H9 (cell line): Measurements from ENCODE around the gene PPFIA2. TPM values are rescaled to one million over a fixed set of nuclear protein-coding genes. Genes with fewer than 3 reads are reported as not detected.

Experiments used
- DNase-seq: peaks from one replicate; pipeline ENCODE4 v3.0.0-alpha.2; 2017
- H2AFZ ChIP-seq: one replicate; pipeline ENCODE4 v1.6.1; 2013; ENCODE audit warnings: mild to moderate bottlenecking, low read length, control low read depth, moderate library complexity
- H2AK5ac ChIP-seq: 2 replicates; pipeline ENCODE4 v1.6.1; 2013; ENCODE audit warnings: low read length, control low read depth, mixed read lengths; ENCODE audit not compliant: insufficient read length
- H2BK120ac ChIP-seq: one replicate; pipeline ENCODE4 v1.6.1; 2013; ENCODE audit warnings: low read depth, mild to moderate bottlenecking, low read length, control low read depth, inconsistent platforms; ENCODE audit not compliant: poor library complexity, severe bottlenecking
- H2BK12ac ChIP-seq: 2 replicates; pipeline ENCODE4 v1.6.1; 2013; ENCODE audit warnings: low read length, control low read depth, mixed read lengths, low read depth; ENCODE audit not compliant: insufficient read length
- H2BK15ac ChIP-seq: 2 replicates; pipeline ENCODE4 v1.6.1; 2013; ENCODE audit warnings: low read depth, low read length, control low read depth
- H2BK20ac ChIP-seq: one replicate; pipeline ENCODE4 v1.6.1; 2013; ENCODE audit warnings: low read depth, mild to moderate bottlenecking, low read length, control low read depth, inconsistent platforms; ENCODE audit not compliant: poor library complexity, severe bottlenecking
- H2BK5ac ChIP-seq: 2 replicates; pipeline ENCODE4 v1.6.1; 2013; ENCODE audit warnings: low read length, control low read depth, mixed read lengths; ENCODE audit not compliant: insufficient read length
- H3K14ac ChIP-seq: 2 replicates; pipeline ENCODE4 v1.6.1; 2013; ENCODE audit warnings: low read length, control low read depth; ENCODE audit not compliant: insufficient read depth
- H3K18ac ChIP-seq: 2 replicates; pipeline ENCODE4 v1.6.1; 2013; ENCODE audit warnings: low read depth, mild to moderate bottlenecking, mixed read lengths, low read length, control low read depth; ENCODE audit not compliant: insufficient read length
- H3K23ac ChIP-seq: 2 replicates; pipeline ENCODE4 v1.6.1; 2013; ENCODE audit warnings: low read length, control low read depth, mixed read lengths, low read depth; ENCODE audit not compliant: insufficient read length
- H3K23me2 ChIP-seq: 2 replicates; pipeline ENCODE4 v1.6.1; 2013; ENCODE audit warnings: low read depth, mild to moderate bottlenecking, mixed read lengths, low read length, control low read depth; ENCODE audit not compliant: insufficient read length, poor library complexity, severe bottlenecking
- H3K27ac ChIP-seq: 2 replicates; pipeline ENCODE4 v1.5.1; 2013; ENCODE audit warnings: low read length, control low read depth, mixed read lengths, low read depth; ENCODE audit not compliant: insufficient read length
- H3K27me3 ChIP-seq: 2 replicates; pipeline ENCODE4 v1.6.1; 2013; ENCODE audit warnings: low read length, control low read depth, inconsistent platforms; ENCODE audit not compliant: insufficient read depth
- H3K4ac ChIP-seq: 2 replicates; pipeline ENCODE4 v1.6.1; 2013; ENCODE audit warnings: low read depth, mild to moderate bottlenecking, control low read depth, inconsistent platforms, low read length, moderate library complexity
- H3K4me1 ChIP-seq: 2 replicates; pipeline ENCODE4 v1.6.1; 2013; ENCODE audit warnings: low read length, control low read depth, inconsistent platforms; ENCODE audit not compliant: insufficient read depth
- H3K4me2 ChIP-seq: 2 replicates; pipeline ENCODE4 v1.6.1; 2013; ENCODE audit warnings: low read length, control low read depth, mixed read lengths; ENCODE audit not compliant: insufficient read length, insufficient read depth
- H3K56ac ChIP-seq: 2 replicates; pipeline ENCODE4 v1.6.1; 2013; ENCODE audit warnings: low read depth, mild to moderate bottlenecking, mixed read lengths, low read length, control low read depth; ENCODE audit not compliant: insufficient read length
- H3K79me1 ChIP-seq: 2 replicates; pipeline ENCODE4 v1.6.1; 2013; ENCODE audit warnings: low read depth, mild to moderate bottlenecking, moderate library complexity, low read length, control low read depth, inconsistent platforms; ENCODE audit not compliant: insufficient read depth, poor library complexity, severe bottlenecking
- H3K79me2 ChIP-seq: 2 replicates; pipeline ENCODE4 v1.6.1; 2013; ENCODE audit warnings: low read length, control low read depth, inconsistent platforms; ENCODE audit not compliant: insufficient read depth
- H3K9ac ChIP-seq: 2 replicates; pipeline ENCODE4 v1.6.1; 2013; ENCODE audit warnings: low read length, control low read depth, mixed read lengths; ENCODE audit not compliant: insufficient read length; ENCODE audit errors: extremely low read depth
- H3K9me3 ChIP-seq: one replicate; pipeline ENCODE4 v1.6.1; 2013; ENCODE audit warnings: low read depth, low read length, inconsistent platforms; ENCODE audit not compliant: control insufficient read depth
- H3T11ph ChIP-seq: one replicate; pipeline ENCODE4 v1.6.1; 2013; ENCODE audit warnings: mild to moderate bottlenecking, low read length, control low read depth, inconsistent platforms
- H4K20me1 ChIP-seq: one replicate; pipeline ENCODE4 v1.6.1; 2013; ENCODE audit not compliant: control insufficient read depth, insufficient read length, insufficient read depth
- H4K5ac ChIP-seq: 2 replicates; pipeline ENCODE4 v1.6.1; 2013; ENCODE audit warnings: low read depth, mild to moderate bottlenecking, mixed read lengths, low read length, control low read depth; ENCODE audit not compliant: insufficient read length
- H4K8ac ChIP-seq: replicated peaks from 2 replicates; pipeline ENCODE4 v1.6.1; 2013; ENCODE audit warnings: low read length, control low read depth, mixed read lengths, low read depth; ENCODE audit not compliant: insufficient read length
- H4K91ac ChIP-seq: 2 replicates; pipeline ENCODE4 v1.6.1; 2013; ENCODE audit warnings: low read depth, mild to moderate bottlenecking, moderate library complexity, mixed read lengths, low read length, control low read depth; ENCODE audit not compliant: insufficient read length
- H3K27ac Mint-ChIP-seq, 3 experiments: 2 replicates in 2 of 3; 3 replicates in 1 of 3; pipeline ENCODE4 v1.8.0; 2020 to 2021; ENCODE audit warnings: mixed read lengths in 3 of 3, mild to moderate bottlenecking in 1 of 3, moderate library complexity in 1 of 3
- H3K27me3 Mint-ChIP-seq: 2 replicates; pipeline ENCODE4 v1.8.0; 2021; ENCODE audit warnings: low read depth, mild to moderate bottlenecking, moderate library complexity, mixed read lengths
- H3K36me3 Mint-ChIP-seq, 3 experiments: 2 replicates in 2 of 3; 3 replicates in 1 of 3; pipeline ENCODE4 v1.8.0; 2020 to 2021; ENCODE audit warnings: low read depth in 3 of 3, mixed read lengths in 3 of 3; ENCODE audit not compliant: insufficient read depth in 1 of 3
- H3K4me1 Mint-ChIP-seq, 2 experiments: 2 replicates each; pipeline ENCODE4 v1.8.0; 2020; ENCODE audit warnings: mixed read lengths in 2 of 2
- H3K4me3 Mint-ChIP-seq, 2 experiments: 2 replicates in 1 of 2; 3 replicates in 1 of 2; pipeline ENCODE4 v1.8.0; 2020 to 2021; ENCODE audit warnings: mild to moderate bottlenecking in 2 of 2, mixed read lengths in 2 of 2, moderate library complexity in 1 of 2
- H3K9me3 Mint-ChIP-seq, 2 experiments: 2 replicates in 1 of 2; 3 replicates in 1 of 2; pipeline ENCODE4 v1.8.0; 2020; ENCODE audit warnings: mild to moderate bottlenecking in 2 of 2, mixed read lengths in 2 of 2, moderate library complexity in 1 of 2
- total RNA-seq: library from RNA; stranded (reverse); gene quantifications from 2 replicates; pipeline ENCODE4 v1.2.1, GENCODE V29; 2021
- TF ChIP-seq, protein P1 (sequence below): fragments of 200-600 bp; sonication (generic); conservative IDR thresholded peaks from 3 replicates; pipeline ENCODE4 v1.8.0; 2021; ENCODE audit warnings: antibody characterized with exemption, mild to moderate bottlenecking

Gene PPFIA2
- total RNA-seq, 1 experiment from 2014 or later: 1.3 TPM

DNA sequence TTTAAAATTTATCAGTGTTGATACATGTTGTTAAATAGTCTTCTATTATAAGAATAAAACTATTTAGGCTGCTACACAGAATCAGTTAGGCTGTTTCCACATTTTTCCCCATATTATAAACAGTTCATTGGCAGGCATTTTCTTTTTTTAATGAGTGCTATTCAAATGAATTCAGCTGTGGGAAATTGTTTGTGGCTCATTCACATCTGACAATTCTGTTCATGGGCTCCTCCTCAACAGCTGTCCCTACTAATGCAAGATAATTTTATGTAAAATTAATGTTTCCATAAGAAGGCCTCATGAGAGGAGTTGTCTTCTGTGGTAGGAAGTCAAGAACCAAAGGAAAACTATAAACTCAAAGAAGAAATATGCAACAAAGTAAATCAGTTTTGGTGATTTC is 218.0 kb downstream of the PPFIA2 start:
- H3K4me1 Mint-ChIP-seq: peaks cover 0 to 11% of the 10 kb centered on the region in 2 experiments; a peak in 2 of 4 replicates
- no peaks in the 10 kb centered on the region for H3K9me3 ChIP-seq
- no peak overlapping the region for H3K23ac ChIP-seq
- H2BK120ac ChIP-seq: no peak overlapping the region
- no peak overlapping the region for H3K9ac ChIP-seq
- no peak overlapping the region for H3K18ac ChIP-seq
- no peak overlapping the region for H3K27ac ChIP-seq
- H2BK5ac ChIP-seq: no peak overlapping the region
- H3K4ac ChIP-seq: no peak overlapping the region
- no peaks in the 10 kb centered on the region for H3K4me1 ChIP-seq
- no peak overlapping the region for H3K14ac ChIP-seq
- H3K79me1 ChIP-seq: no peaks in the 10 kb centered on the region
- no peak overlapping the region for H3K56ac ChIP-seq
- DNase-seq: no peak
- H3K79me2 ChIP-seq: no peaks in the 10 kb centered on the region
- H2AK5ac ChIP-seq: no peak overlapping the region
- no peaks in the 10 kb centered on the region for H3K27me3 Mint-ChIP-seq
- H4K5ac ChIP-seq: no peak overlapping the region
- H2BK12ac ChIP-seq: no peak overlapping the region
- no peaks in the 10 kb centered on the region for H3K9me3 Mint-ChIP-seq
- H2BK15ac ChIP-seq: no peak overlapping the region
- H3K4me2 ChIP-seq: no peak overlapping the region
- TF ChIP-seq, protein P1, sequence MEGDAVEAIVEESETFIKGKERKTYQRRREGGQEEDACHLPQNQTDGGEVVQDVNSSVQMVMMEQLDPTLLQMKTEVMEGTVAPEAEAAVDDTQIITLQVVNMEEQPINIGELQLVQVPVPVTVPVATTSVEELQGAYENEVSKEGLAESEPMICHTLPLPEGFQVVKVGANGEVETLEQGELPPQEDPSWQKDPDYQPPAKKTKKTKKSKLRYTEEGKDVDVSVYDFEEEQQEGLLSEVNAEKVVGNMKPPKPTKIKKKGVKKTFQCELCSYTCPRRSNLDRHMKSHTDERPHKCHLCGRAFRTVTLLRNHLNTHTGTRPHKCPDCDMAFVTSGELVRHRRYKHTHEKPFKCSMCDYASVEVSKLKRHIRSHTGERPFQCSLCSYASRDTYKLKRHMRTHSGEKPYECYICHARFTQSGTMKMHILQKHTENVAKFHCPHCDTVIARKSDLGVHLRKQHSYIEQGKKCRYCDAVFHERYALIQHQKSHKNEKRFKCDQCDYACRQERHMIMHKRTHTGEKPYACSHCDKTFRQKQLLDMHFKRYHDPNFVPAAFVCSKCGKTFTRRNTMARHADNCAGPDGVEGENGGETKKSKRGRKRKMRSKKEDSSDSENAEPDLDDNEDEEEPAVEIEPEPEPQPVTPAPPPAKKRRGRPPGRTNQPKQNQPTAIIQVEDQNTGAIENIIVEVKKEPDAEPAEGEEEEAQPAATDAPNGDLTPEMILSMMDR: no peak
- no peaks in the 10 kb centered on the region for H3K27me3 ChIP-seq
- H3K23me2 ChIP-seq: no peaks in the 10 kb centered on the region
- H4K20me1 ChIP-seq: no peaks in the 10 kb centered on the region
- no peak overlapping the region for H3K4me3 Mint-ChIP-seq
- H4K91ac ChIP-seq: no peak overlapping the region
- no peak overlapping the region for H3T11ph ChIP-seq
- H2BK20ac ChIP-seq: no peak overlapping the region
- H3K36me3 Mint-ChIP-seq: no peaks in the 10 kb centered on the region
- no peak overlapping the region for H3K27ac Mint-ChIP-seq
- H4K8ac ChIP-seq: no peak overlapping the region
- no peak overlapping the region for H2AFZ ChIP-seq
